Measurements from ENCODE around the gene NTM.

The NTM gene

DNA sequence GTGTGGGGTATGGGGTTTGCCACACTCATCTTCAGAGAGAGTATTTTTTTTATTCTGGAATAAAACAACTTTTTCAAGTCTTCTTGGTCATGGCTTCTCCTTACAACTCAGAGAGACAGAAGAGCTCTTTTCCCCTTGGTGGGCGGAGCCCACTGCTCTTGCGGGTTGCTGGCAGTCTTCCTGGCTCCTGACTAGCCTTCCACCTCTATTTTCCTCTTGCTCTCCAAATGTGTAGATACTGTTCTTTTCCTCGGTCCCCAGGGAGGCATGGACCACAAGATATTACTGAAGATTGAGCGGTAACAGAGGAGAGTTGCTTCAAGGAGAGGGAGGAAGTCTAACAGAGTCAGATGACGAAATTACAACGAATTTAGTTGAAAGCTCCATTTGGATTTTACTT lies 210.6 kb downstream of the NTM start:
- H3K4me3 ChIP-seq (ENCODE audit: low read depth, low read length) = no peak overlapping the region

DNA sequence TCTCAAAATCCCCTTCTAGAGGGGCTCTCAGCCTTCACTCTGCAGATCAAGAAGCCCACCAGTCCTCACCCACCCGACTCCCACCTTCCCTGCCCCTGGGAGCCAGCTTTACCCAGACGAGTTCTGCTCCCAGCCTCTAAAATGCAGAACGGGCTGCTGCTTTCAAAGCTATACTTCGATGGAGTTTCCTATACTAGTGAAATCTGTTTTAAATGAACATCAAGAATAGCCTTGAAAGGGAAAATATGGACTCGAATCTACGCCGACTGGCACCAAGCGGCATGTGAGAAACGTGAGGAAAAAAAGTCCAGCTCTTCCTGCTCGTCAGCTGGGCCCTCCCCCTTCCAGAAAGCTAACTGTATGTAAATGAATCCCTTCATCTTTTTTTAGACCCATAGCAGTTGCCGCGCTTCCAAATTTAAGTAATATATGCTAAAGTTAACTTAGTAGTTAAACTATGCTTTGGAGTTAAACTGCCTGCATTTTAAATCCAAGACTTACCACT lies 211.7 kb downstream of the NTM start:
- H3K4me3 ChIP-seq (ENCODE audit: low read depth, low read length) = no peak overlapping the region
- TF ChIP-seq, protein P1, sequence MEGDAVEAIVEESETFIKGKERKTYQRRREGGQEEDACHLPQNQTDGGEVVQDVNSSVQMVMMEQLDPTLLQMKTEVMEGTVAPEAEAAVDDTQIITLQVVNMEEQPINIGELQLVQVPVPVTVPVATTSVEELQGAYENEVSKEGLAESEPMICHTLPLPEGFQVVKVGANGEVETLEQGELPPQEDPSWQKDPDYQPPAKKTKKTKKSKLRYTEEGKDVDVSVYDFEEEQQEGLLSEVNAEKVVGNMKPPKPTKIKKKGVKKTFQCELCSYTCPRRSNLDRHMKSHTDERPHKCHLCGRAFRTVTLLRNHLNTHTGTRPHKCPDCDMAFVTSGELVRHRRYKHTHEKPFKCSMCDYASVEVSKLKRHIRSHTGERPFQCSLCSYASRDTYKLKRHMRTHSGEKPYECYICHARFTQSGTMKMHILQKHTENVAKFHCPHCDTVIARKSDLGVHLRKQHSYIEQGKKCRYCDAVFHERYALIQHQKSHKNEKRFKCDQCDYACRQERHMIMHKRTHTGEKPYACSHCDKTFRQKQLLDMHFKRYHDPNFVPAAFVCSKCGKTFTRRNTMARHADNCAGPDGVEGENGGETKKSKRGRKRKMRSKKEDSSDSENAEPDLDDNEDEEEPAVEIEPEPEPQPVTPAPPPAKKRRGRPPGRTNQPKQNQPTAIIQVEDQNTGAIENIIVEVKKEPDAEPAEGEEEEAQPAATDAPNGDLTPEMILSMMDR (IDR thresholded peaks at IDR 0.05; ENCODE audit: borderline replicate concordance, insufficient read depth, low read depth, low read length) = no peak

More for the DNA sequence above, 210.6 kb downstream of the NTM start:
- TF ChIP-seq, protein P1 (IDR thresholded peaks at IDR 0.05; ENCODE audit: borderline replicate concordance, insufficient read depth, low read depth, low read length) = no peak

DNA sequence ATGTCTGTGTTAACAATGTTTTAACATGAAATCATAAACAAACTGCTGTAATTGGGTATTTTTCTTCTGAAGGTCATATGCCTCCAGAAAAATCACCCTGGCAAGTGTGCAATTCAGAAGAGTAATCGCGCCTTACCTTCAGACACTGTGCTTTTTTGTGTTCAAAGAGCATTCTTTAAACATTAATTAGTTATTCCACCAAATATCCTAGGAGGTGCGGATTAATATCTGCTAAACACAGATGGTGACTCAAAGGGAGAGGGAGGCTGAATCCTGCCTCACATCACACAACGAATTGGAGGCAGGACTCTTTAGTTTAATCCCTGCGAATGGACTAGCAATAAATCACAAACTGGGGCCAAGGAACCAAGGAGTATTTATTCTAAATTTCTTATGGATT lies 213.0 kb downstream of the NTM start:
- H3K4me3 ChIP-seq (ENCODE audit: low read depth, low read length) = no peak overlapping the region
- TF ChIP-seq, protein P1 (IDR thresholded peaks at IDR 0.05; ENCODE audit: borderline replicate concordance, insufficient read depth, low read depth, low read length) = no peak

- H3K4me3 ChIP-seq (ENCODE audit: low read depth, low read length) = no peak overlapping the region
- TF ChIP-seq, protein P1 (IDR thresholded peaks at IDR 0.05; ENCODE audit: borderline replicate concordance, insufficient read depth, low read depth, low read length) = no peak
Measured at GRCh38 chr11:131583938-131584337, 213.5 kb downstream of the NTM start.

DNA sequence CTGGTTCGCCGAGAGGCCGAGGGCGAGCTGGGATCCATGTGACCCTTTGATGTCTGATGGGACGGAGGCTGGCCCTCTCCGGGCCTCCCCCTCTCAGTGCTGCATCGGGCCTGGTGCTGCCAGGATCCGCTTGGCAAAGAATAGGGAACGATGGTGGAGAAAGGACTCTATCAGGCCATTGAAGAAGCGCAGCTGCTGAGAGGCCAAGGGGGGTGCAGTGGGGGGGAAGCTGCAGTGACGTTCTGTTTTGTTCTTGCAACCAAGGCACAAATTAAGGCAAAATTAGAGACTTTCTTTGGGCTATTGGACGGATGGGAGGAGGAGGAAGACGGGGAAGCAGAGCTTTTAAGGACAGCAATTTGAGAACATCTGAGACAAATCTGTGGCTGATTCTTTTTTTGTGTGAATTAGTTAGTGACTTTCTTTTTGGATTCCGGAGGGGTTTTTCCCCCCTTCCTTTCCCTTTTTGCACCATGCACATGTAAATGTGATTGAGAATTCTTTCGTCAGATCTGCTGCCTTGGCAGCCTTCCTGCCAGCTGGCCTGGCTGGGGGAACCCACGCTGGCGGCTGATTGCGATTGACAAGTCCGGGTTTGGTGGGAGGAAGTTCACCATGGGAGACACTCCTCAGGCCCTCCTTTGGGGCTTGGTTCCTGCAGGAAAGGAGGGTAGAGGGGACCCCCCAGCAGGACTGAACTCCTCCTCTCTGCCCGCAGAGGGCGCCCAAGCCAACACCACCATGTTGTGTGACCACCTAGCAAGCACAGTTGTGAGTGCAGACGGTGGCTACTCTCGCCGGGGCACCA lies 214.6 kb downstream of the NTM start:
- TF ChIP-seq, protein P1 (IDR thresholded peaks at IDR 0.05; ENCODE audit: borderline replicate concordance, insufficient read depth, low read depth, low read length) = peak; percentile 69
- H3K4me3 ChIP-seq (ENCODE audit: low read depth, low read length) = no peak overlapping the region

DNA sequence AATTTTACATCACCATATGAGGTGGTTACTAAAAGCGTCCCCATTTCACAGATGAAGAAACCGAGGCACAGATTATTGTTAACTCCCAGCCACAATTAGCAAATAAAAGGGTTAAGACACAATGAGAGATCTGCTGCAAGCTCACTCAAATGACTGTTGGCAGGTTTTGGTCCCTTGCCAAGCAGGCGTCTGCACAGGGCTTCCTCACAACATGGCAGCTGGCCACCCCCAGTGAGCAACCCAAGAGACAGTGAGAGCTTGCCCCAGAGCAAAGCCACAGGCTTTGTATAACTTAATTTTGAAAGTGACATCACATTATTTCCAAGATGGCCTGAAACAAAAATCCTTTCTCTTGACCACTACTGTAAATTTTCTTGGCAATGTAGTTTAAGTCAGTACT lies 217.6 kb downstream of the NTM start:
- H3K4me3 ChIP-seq (ENCODE audit: low read depth, low read length) = no peak overlapping the region

More for the DNA sequence above, 217.6 kb downstream of the NTM start:
- TF ChIP-seq, protein P1 (IDR thresholded peaks at IDR 0.05; ENCODE audit: borderline replicate concordance, insufficient read depth, low read depth, low read length) = no peak

Data from GM12875 (cell line).